ENCODE results near the gene BHLHE23.

DNA sequence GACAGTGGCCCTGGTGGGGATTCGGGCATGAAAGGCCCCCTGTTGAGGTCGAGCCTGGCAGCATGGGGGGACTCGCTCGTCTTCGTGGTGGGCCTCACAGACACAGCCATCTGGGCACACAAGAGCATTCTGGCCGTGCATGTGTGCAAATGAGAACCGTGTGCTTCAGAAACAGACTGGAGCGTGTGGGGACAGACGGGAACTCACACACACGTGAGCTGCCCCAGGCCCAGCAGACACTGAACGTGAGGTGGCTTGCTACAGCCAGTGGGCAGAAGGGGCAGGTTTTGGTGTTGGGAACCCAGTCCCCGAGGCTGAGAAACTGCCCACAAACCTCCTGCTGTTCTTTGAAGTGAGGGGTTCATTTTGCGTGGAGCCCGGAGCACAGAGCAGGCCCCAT lies 38.6 kb upstream of the BHLHE23 start:
- TF ChIP-seq, protein P1, sequence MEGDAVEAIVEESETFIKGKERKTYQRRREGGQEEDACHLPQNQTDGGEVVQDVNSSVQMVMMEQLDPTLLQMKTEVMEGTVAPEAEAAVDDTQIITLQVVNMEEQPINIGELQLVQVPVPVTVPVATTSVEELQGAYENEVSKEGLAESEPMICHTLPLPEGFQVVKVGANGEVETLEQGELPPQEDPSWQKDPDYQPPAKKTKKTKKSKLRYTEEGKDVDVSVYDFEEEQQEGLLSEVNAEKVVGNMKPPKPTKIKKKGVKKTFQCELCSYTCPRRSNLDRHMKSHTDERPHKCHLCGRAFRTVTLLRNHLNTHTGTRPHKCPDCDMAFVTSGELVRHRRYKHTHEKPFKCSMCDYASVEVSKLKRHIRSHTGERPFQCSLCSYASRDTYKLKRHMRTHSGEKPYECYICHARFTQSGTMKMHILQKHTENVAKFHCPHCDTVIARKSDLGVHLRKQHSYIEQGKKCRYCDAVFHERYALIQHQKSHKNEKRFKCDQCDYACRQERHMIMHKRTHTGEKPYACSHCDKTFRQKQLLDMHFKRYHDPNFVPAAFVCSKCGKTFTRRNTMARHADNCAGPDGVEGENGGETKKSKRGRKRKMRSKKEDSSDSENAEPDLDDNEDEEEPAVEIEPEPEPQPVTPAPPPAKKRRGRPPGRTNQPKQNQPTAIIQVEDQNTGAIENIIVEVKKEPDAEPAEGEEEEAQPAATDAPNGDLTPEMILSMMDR (IDR thresholded peaks at IDR 0.05), result no peak
- no peak for TF ChIP-seq POLR2AphosphoS5 (IDR thresholded peaks at IDR 0.05)
- no peak for TF ChIP-seq POLR2A (IDR thresholded peaks at IDR 0.05)
